Anterior cingulate cortex (tissue), 58 donors: ENCODE measurements around the gene SLC7A1.

Experiments
- DNase-seq, 58 donors: peaks; one replicate each; lab custom pipeline; 2025; lab: John Stamatoyannopoulos, UW

SLC7A1 gene

DNA sequence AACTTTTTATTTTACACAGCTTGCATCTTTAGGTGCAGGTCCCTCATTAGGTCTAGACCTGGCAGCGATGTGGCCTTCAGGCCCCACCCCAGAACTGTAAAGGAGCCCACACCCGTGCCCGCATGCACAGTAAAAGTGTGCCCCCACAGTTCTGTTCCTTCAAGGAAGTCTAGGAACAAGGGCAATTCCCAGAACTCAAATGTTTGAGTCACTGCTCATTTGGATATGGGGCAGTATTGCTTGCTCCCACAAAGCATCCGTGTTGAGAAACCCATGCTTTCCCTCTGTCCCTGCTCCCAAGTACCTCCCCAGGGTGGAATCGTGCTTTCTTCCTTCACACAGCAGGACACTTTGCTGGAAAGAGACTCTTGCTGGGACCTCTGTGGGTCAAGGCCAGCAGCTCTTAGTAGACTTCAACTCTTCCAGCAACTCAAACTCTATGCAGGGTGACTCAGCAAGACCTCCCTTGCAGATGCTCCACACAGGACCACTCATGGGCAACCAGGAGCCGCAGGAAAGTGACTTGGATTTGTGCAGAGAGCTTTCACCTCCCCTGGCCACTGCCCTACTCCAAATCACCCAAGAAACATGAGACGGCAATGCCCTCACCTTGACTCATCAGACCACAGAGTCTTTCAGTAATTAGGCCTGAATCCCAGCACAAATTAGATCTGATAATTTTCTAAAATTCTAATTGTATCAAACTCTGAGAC, 12.3 kb downstream of the SLC7A1 start:
- DNase-seq, result no peak

DNA sequence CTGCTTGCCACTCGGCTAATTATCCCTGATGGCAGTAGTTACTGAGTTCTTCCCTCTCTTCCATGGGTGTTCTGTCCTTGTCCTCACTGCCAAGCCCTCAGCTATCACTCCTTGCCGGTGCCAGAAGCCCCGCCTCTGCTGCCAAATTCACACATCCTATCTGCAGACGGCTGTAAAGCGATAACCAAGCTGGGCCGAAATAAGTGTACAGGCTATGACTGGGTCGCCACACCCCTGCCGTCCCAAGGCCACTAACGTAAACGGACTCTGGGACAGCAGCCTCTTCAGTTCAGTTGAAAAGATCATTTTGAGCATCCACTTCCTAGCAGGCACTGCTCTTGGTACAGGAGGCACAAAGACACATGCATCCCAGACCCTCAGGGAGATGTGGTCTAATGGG, 13.3 kb downstream of the SLC7A1 start:
- DNase-seq, result no peak

DNA sequence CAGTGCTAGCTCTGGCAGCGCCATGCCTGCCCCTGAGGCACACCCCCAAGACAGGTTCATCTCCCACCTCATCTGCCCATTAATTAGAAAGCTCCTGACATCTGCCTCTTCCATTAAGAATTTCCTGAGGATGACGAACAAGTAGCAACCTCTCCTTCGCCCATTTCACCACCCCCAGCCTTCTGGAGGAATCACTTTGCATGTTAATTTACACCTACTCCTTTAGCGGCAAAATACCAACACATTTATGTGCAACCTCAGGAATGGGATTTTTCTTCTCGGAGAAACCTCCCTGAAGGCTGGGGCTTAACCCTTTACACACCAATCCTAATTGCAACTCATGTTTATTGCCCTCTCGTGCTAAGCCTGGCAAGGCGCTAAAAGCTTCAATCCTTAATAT, 13.8 kb downstream of the SLC7A1 start:
- DNase-seq, result peak in 4 of 58 donors; percentile 11 to 57 (median 30)

DNA sequence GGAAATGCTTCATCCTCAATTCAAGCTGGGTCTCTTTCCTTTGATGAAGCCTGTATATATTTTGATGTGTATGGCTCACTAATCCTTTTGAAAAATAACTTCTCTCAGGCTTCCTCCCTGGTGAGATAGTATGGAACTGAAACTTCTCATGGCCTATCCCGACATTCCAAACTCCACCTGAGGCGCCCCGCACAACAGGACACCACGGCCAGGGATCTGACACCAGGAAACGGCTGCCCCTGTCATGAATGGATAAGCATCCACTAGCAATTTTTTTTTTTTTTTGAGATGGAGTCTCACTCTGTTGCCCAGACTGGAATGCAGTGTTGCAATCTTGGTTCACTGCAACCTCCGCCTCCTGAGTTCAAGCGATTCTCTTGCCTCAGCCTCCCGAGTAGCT, 16.4 kb downstream of the SLC7A1 start:
- no peak for DNase-seq

DNA sequence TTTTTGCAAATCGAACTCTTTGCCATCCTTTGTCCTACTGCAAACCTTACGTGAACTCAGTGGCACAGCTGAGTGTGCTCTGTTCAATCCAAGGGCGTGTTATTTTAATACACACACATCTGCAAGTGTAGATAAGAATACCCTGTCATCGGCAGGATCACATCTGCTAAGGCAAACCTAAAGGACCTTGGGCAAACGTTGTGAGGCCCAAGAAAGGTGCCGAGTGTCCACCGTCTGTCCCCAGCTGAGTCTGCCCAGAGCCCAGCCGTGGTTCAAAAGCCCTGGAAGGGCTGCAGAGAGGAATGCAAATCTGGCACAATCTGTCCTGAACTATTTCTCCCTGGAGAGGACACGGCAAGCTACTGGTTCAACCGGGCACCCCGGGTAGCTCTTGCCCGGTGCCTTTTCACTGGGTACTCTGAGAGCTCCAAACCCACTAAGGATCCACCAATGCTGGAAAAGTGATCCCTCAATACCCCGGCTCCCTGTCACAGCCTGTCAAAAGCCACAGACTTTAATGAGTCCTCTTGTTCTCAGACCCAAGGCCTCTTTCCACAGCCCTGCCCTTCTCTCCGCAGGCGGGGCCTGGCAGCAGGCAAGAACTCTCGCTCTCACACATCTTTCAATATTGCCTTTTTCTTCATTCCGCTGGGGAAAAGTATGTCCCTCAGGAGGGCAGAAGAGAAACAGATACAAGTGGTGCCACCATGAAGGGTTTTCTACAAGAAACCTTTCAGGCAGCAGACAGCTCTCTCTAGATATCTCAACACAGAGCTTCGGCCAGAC, 17.0 kb downstream of the SLC7A1 start:
- DNase-seq, result no peak

DNA sequence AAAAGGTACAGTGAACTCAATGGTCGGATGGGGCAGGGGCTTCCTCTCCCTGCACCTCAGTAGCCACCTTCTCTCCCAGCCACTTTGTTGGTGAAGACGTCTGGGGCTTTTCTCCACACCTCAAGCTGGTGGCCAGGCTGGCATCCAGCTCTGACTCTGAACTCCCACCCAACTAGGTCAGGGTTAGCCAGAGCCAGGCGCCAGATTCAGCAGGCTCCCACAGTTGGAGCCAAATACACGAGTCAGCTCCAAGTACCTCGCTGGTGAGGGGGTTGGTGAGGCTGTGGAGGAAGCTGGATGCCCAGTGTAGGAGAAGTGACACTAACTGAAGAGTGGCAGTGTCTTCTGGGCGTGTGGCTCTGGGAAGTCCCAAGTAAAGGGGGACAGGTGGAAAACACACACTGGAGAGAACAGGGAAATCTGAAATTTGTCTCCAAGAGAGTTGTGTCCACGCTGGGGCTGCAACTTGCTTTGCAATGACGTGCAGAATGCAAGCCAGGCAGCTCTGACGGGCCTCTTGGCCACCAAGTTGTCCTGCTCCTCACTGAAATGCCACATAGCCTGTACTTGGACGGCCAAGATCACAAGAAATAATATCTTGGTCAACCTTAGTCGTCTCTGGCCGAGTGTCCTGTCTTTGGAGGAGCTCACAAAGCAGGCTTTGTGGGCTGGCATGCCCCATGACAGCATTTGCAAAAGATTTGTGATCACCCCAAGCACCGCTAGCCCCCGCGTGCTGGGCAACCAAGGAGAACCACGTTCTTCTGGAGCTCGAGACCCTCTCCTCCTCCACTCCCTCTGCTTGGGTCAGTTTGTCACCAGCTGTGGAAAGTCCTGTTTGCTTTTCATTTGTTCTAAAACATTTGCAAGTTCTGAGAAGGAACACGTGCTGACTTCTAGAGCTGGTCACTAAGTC, 18.1 kb downstream of the SLC7A1 start:
- DNase-seq, result peak in 26 of 58 donors; percentile 5 to 64 (median 22)

DNA sequence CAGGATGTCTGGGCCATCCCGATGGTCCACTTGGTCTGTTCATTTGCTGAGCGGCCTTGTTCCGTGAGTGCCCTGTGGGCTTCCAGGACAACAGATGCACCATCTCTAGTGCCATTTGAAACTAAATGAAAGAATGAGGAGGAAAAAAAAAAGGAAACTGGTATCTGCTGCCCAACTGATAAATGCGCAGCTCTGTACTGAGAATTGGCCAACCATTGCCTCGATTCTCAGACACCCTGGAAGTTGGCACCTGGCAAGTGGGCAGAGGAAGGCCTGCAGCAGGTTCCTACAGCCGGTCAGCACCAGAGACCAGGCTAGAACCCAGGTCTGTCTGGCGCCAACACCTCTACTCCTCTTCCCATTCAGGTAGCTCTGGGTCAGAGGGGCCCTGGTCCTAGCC, 18.9 kb downstream of the SLC7A1 start:
- DNase-seq, result no peak

DNA sequence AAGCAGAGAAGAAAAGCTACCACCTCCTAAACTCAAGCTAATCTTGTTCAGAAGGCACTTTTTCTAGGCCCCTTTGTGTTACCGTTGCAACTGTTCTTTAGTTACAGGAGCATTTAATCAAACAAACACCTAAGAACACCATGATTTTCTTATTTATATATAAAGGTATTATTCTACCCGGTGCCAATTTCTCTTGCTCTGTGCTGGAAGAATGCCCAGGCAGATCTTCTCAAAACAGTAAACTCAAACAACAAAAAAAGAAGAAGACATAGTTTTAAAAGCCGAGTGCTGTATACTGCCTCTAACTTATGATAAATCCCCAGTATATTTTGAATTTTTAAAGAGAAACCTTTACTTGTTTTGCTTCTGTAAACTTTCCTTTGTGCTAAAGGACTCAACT, 20.4 kb downstream of the SLC7A1 start:
- no peak for DNase-seq

DNA sequence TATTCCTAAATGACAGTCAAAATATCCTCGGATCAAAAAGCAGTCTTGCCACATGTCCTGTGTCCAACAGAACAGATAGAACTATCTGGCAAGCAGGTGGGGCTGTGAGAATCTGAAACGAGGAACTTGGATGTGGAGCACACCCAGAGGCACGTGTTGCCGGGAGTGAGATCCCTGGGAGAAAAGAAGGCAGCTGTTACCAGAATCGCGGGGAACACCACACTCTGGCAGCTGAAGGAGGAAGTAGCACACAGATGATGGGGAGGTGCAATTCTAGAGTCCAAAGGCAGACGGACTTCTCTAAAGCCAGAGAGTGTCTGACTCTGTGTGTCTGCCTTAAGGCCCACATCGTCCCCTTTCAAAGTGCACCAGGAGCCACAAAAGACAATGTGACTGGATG, 22.3 kb downstream of the SLC7A1 start:
- DNase-seq, result peak in 31 of 58 donors; percentile 8 to 74 (median 26)

DNA sequence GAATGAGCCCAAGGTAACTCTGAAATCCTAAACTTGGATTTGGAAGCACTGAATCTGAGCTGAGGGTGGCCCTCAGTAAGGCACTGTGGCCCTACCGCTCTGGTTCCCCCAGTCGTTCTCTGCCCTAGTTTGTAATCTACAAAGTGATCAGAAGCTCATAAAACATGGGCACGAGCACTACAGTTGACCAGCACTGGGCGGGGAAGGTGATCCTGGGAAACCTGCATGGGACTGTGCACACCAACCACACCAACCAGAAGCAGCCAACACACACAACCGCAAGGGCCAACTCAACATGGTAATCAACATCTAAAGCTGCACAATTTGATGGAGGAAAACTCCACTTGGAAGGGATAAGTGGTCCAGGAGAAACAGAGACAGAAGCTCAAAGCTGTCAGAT, 22.9 kb downstream of the SLC7A1 start:
- no peak for DNase-seq

DNA sequence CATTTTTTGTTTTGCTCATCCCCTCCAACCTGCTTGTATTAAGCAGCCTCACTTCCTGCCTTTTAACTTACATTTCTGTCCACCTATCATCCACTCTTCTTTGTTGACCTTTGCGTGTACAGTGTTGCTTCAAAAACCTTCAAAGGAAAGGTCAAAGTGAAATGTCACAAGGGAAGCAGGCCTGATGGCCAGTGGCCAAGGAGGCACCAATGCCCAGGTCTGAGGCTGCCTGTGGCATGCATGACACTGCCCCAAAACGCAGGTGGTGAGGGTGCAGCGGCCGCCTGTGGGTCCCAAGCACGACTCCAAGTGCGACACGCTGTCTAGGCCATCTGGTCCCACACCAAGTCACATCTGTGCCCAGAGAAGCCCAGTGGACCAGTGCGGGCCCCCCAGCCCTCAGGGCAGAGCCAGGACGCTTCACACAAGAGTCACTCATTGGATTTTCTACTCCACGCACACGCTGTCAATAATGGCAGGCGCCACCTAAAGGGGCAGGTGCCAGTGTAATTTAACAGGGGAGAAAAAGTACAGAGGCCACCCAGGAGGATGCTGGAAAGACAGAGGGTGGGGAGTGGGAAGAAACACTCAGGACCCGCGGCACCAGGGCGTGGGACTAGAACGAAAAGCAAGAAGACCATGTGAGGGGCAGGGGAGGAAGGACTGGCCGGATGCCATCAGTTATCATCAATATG, 23.5 kb downstream of the SLC7A1 start:
- no peak for DNase-seq

DNA sequence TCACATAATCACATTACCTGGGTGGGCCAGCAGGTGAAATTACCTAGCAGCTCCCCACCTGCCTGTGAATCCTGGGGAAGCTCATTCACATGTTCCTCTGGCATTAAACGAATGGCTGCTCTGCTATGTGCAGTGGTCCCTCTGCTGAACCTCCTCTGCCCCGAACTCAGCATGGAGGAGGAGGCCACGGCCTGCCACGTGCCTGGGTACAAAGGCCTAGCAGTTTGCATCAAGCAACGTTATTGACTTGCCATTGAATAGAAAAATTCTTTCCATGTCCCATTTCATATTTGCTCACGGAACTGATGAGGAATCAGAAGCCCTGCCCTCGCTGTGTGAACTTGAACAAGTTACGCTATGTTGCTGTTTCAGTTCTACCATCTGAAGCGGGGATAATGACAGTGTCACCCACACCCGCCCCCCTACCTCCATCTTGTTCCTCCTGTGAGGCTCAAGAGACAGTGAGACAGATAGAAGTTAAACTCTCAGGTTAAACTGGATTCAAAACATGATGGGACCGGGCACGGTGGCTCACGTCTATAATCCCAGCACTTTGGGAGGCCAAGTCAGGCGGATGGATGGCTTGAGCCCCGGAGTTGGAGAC, 25.3 kb downstream of the SLC7A1 start:
- no peak for DNase-seq

DNA sequence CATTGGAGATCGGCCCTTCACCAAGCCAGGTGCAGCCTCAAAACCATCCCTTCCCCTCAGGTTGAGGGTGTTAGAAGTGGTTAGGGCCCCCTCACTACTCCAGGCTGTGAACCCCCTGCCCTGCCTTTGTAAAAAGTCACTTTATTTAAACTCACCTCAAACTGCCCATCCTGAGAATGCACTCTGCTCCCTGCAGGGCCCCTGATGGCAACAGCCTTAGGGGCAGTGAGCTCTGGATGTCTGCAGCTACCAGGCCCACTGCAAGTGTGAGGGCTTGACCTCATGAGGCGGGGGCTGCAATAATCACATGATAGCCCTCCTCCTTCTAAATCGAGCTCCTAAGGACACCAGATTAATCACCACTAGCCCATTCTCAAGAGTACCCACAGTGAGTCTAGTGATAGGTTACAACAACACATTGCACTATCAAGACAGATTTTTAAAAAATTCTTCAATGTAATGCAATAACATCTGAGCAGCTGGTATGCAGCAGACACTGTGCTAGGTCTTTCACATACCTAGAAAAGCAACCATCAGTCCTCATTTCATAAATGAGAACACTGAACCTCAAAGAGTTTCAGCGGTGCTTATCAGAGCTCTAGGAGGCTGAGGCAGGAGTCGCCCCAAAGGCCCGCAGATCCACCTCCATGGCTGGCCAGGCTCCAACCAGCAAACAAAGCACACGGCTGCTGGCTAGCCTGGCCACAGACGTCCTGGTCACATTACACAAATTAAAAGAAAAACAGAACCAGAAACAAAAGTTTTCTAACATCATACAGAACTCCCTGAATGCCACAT, 26.0 kb downstream of the SLC7A1 start:
- no peak for DNase-seq

DNA sequence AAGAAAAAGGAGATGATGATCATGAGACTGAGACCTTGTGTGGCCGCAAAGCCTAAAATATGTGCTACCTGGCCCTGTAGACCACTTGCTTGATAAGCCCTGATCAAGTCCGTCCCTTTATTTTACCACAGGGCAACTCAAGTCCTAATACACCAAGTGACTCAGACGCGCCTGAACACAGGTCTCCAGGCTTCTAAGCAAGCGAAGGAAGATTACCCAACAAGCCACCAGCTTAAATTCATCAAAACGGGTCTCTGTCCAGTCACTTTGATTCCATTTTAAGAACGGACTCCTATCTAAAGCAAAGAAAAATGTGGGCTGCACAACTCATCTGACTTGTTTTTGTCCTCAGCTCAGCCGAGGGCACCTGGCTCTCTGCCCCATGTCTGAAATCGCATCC, 26.8 kb downstream of the SLC7A1 start:
- no peak for DNase-seq

DNA sequence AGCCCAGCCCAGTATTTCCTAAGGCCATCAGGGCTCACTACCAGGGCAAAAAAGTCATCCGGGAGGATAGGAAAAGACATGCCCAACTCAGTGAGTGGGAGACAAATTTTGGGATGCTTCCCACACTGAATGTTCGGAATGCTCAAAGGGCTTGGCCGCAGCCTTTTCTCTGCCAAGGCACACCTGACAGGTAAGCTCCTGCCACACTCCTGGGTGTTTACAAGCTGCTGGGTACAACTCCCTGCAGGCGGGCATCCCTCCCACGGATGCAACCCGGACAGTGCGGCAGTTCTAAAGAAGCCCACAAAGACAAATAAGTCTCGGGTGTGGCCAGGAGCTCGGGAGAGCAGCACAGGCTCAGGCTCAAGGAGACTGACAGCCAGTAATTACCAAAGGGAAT, 28.1 kb downstream of the SLC7A1 start:
- no peak for DNase-seq

DNA sequence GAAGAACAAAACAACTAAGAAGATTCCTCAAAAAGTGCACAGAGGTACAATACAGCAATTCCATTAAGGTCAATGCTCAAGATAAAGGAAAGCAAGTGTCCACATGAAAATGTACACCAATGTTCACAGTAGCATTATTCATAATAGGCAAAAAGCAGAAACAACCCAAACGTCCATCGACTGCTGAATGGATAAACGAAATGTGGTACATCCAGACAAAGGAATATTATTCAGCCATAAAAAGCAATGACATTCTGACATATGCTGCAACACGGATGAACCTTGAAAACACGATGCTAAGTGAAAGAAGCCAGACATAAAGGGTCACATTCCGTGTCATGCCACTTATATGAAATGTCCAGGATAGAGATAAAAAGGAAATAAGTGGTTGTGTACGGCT, 29.3 kb downstream of the SLC7A1 start:
- no peak for DNase-seq

DNA sequence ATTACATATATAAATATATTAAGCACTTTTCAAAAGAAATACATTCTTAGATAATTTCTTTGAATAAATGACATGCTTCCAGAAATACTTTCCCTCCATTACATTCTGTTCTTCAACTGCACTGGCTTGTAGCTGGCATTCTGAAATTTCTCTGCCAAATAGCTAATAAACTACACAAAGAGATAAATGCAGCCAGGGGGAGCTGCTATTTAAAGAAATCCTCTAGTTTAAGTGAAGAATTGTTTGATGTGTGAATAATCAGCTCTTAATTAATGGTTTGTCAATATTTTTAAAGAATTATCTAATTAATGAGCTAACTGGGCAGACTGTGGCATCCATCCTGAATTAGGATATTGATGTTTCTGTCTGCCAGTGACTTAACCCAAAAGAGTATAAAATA, 30.7 kb downstream of the SLC7A1 start:
- DNase-seq, result no peak

DNA sequence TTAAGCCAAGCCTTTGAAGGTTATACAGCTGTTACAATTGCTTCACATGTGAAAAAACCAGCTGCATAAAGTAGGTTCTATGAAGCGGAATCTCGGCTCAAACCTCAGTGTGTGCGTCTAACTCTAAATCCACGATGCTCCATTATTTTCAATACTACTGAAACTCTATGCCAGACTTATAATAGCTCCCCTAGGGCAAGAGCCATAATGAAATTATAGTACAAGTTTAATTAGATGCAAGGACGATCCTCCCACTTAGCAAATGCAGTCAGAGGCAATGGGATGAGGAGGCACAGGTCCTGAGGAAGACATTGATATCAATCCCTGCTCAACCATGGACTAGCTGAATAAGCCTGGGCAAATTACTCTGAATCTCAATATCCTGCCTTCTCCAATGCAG, 31.1 kb downstream of the SLC7A1 start:
- DNase-seq, result no peak

DNA sequence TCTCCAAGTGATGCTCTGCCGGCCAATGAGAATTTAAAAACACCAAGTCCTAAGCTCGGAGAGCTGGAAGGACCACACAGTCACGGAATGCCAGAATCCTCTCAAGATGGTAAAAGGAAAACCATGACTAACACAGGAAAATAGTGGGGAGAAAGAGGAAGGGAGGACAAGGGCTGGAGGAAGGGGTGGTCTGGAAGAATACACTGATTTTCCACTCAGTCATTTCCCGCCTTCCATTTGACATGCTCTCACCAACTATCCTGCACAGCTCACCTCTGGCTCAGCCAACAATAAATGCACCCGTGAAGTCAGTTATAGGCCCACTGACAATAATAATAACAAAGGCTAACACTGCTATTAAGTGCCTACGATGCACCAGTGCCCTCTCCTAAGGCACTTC, 31.5 kb downstream of the SLC7A1 start:
- no peak for DNase-seq
